HL-60 (cell line): ENCODE results near the gene CCDC198.

Source experiments
- DNase-seq, 2 experiments: peaks; one replicate each; pipeline ENCODE4 v3.0.0-alpha.2; 2010 to 2020; ENCODE audit warnings: low read depth in 1 of 2, low spot score in 1 of 2
- H3K27ac ChIP-seq: fragments of 250-450 bp; sonication (Bioruptor Pico); replicated peaks from 2 replicates; pipeline ENCODE4 v1.5.1; 2020; ENCODE audit warnings: mild to moderate bottlenecking, moderate library complexity
- H3K27me3 ChIP-seq: fragments of 250-450 bp; sonication (Bioruptor Pico); 2 replicates; pipeline ENCODE4 v1.5.1; 2021; ENCODE audit warnings: mild to moderate bottlenecking, moderate library complexity; ENCODE audit not compliant: insufficient read depth, poor library complexity, severe bottlenecking
- H3K4me3 ChIP-seq: replicated peaks from 2 replicates; pipeline ENCODE4 v1.5.1; 2011; ENCODE audit warnings: mild to moderate bottlenecking, control low read depth, low read length; ENCODE audit not compliant: insufficient read depth
- GABPA ChIP-seq: IDR thresholded peaks from 2 replicates; pipeline ENCODE4 v1.6.1; 2012; ENCODE audit warnings: low read depth
- POLR2AphosphoS5 ChIP-seq: IDR thresholded peaks from 2 replicates; pipeline ENCODE4 v1.6.1; 2012; ENCODE audit warnings: low read depth
- SPI1 ChIP-seq: IDR thresholded peaks from 2 replicates; pipeline ENCODE4 v1.6.1; 2012; ENCODE audit warnings: low read depth, mild to moderate bottlenecking, borderline replicate concordance
- TF ChIP-seq, protein P1 (sequence below): IDR thresholded peaks from 2 replicates; pipeline ENCODE4 v1.6.1; 2012; ENCODE audit warnings: low read depth; ENCODE audit not compliant: insufficient replicate concordance
- TF ChIP-seq, protein P2 (sequence below): IDR thresholded peaks from one replicate; pipeline ENCODE4 v1.5.1; 2011; ENCODE audit warnings: low read length, control low read depth, inconsistent platforms; ENCODE audit not compliant: insufficient read depth

The CCDC198 gene

DNA sequence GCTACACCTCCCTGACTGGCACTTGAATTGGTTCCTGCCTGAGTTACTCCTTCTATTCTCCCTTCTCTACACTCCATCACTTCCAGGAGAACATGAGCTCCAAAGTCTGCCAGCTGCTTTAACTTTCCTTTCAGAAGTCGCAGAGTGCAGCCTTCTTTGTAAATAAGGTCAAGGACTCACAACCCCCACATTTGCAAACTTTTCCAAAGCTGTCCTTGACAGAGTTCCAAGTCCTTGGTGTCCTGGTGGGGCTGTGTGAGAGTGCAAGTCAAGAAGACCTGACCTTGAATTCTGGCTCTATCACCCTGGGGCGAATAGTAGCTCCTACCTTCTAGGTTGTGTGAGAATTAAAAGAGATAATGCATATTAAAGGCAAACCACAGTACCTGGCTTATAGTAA, 15.6 kb downstream of the CCDC198 start:
- TF ChIP-seq, protein P1, sequence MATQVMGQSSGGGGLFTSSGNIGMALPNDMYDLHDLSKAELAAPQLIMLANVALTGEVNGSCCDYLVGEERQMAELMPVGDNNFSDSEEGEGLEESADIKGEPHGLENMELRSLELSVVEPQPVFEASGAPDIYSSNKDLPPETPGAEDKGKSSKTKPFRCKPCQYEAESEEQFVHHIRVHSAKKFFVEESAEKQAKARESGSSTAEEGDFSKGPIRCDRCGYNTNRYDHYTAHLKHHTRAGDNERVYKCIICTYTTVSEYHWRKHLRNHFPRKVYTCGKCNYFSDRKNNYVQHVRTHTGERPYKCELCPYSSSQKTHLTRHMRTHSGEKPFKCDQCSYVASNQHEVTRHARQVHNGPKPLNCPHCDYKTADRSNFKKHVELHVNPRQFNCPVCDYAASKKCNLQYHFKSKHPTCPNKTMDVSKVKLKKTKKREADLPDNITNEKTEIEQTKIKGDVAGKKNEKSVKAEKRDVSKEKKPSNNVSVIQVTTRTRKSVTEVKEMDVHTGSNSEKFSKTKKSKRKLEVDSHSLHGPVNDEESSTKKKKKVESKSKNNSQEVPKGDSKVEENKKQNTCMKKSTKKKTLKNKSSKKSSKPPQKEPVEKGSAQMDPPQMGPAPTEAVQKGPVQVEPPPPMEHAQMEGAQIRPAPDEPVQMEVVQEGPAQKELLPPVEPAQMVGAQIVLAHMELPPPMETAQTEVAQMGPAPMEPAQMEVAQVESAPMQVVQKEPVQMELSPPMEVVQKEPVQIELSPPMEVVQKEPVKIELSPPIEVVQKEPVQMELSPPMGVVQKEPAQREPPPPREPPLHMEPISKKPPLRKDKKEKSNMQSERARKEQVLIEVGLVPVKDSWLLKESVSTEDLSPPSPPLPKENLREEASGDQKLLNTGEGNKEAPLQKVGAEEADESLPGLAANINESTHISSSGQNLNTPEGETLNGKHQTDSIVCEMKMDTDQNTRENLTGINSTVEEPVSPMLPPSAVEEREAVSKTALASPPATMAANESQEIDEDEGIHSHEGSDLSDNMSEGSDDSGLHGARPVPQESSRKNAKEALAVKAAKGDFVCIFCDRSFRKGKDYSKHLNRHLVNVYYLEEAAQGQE, result no peak
- no peak for TF ChIP-seq GABPA
- TF ChIP-seq, protein P2, sequence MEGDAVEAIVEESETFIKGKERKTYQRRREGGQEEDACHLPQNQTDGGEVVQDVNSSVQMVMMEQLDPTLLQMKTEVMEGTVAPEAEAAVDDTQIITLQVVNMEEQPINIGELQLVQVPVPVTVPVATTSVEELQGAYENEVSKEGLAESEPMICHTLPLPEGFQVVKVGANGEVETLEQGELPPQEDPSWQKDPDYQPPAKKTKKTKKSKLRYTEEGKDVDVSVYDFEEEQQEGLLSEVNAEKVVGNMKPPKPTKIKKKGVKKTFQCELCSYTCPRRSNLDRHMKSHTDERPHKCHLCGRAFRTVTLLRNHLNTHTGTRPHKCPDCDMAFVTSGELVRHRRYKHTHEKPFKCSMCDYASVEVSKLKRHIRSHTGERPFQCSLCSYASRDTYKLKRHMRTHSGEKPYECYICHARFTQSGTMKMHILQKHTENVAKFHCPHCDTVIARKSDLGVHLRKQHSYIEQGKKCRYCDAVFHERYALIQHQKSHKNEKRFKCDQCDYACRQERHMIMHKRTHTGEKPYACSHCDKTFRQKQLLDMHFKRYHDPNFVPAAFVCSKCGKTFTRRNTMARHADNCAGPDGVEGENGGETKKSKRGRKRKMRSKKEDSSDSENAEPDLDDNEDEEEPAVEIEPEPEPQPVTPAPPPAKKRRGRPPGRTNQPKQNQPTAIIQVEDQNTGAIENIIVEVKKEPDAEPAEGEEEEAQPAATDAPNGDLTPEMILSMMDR, result no peak
- TF ChIP-seq SPI1, result no peak
- TF ChIP-seq POLR2AphosphoS5, result no peak
- H3K27ac ChIP-seq, result no peak overlapping the region
- H3K27me3 ChIP-seq, result no peaks in the 10 kb centered on the region
- H3K4me3 ChIP-seq, result no peak overlapping the region
- DNase-seq, result no peak

DNA sequence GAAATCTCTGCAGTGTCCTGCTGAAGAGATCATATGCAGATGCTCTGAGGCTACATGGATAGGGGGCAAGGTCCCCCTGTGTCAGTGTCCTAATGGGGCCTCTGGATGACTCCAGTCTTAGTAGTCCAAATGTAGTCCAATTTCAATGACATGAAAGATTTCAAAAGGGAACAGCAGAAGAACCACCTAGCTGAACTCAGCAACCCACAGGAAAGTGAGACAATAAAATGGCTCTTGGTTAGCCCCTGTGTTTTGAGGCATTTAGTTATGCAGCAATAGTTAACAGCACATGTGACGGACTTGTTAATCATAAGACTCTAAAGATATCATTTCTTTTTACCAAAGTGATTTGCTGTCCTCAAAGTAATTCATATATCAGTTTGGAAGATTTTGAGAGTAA, 22.7 kb downstream of the CCDC198 start:
- Histone ChIP-seq H3K27me3 (no peaks in the 10 kb centered on the region), H3K4me3 (no peak overlapping the region), H3K27ac (no peak overlapping the region)
- DNase-seq, result no peak
- TF ChIP-seq POLR2AphosphoS5 (no peak), GABPA (no peak), SPI1 (no peak)
- TF ChIP-seq, protein P2, result no peak
- TF ChIP-seq, protein P1, result no peak

DNA sequence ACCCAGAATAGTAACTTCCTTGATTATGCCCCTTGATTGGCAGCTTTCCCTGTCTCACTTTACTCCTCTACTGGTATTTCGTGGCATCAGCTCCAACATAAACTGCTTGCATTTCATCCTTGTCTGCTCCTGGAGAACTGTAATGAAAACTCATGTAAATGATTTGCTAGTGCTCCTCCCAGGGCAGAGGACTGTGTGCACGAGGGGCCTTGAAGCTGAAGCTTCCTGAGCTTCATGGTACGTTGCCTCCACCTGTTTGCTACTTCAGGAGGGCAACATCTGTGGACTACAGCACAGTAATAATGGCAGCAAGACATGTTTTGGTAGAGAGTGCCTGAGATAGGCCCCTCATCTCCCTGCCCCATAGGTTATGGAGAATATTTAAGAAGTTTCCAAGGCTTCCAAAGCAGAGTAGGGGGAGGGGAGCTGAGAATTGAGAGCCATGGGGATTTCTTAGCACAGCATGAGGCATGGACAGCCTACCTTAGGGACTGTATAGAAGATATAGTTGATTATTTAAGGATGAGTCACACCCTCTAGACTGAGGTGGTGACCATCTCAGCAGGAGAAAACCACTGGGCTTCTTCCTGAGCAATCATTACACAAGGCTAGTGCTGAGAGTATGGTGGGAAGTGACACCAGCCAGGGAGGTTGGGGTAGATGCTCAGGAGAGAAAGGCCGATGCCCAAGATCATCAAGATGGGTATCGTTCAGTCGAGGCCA, 29.5 kb downstream of the CCDC198 start:
- Histone ChIP-seq H3K27me3 (no peaks in the 10 kb centered on the region), H3K4me3 (no peak overlapping the region), H3K27ac (no peak overlapping the region)
- DNase-seq, result no peak
- TF ChIP-seq, protein P1, result no peak
- TF ChIP-seq GABPA (no peak), POLR2AphosphoS5 (no peak), SPI1 (no peak)
- TF ChIP-seq, protein P2, result no peak
